ENCODE data around the gene CAMK2D. TPM values are rescaled to one million over a fixed set of nuclear protein-coding genes. Genes with fewer than 3 reads are reported as not detected.
A peak's percentile ranks its signal among the peaks of the same experiment; 100 is the strongest.

Gene CAMK2D
- total and polyA plus RNA-seq, 8 donors = 8.8 to 155 (median 64.5) TPM

- peaks cover 0 to 4% (median 0%) of the 10 kb centered on the region in 4 donors for H3K9me3 ChIP-seq
- H3K4me1 ChIP-seq = peaks cover 0 to 7% (median 0%) of the 10 kb centered on the region in 4 donors
- H3K27me3 ChIP-seq = no peaks in the 10 kb centered on the region
- no peak overlapping the region for H3K4me3 ChIP-seq
- no peak for DNase-seq
- intact Hi-C loops (cut with DNase I; ENCODE audit: low total_unique reads) = no loop called here
- TF ChIP-seq CTCF (IDR thresholded peaks at IDR 0.05) (no peak), EP300 (IDR thresholded peaks at IDR 0.05) (no peak), POLR2A (IDR thresholded peaks at IDR 0.05) (no peak), POLR2AphosphoS5 (IDR thresholded peaks at IDR 0.05) (no peak)
- H3K36me3 ChIP-seq = no peaks in the 10 kb centered on the region
- no peak overlapping the region for H3K27ac ChIP-seq
Observed at GRCh38 chr4:113420938-113421337, 340.6 kb downstream of the CAMK2D start.

DNA sequence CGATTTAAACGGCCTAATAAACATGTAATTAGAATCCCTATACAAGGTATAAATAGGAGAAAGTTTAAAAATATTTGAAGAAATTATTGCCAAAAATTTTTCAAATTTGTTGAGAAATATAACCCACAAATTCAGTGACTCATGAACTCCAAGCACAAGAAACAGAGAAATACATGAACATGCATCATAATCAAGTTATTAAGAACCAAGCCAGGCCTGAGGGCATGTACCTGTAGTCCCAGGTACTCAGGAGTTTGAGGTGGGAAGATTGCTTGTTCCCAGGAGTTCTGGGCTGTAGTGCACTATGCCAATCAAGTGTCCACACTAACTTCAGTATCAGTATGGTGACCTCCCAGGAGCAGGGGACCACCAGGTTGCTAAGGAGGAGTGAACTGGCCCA is 341.9 kb downstream of the CAMK2D start:
- no peak for DNase-seq

GRCh38 chr4:113411496-113411938 is 350.0 kb downstream of the CAMK2D start:
- DNase-seq = peak in 1 of 2 donors; percentile 27
- no peaks in the 10 kb centered on the region for H3K27me3 ChIP-seq
- no peak overlapping the region for H3K27ac ChIP-seq
- H3K4me1 ChIP-seq = peaks cover 0 to 6% (median 0%) of the 10 kb centered on the region in 4 donors
- no peak overlapping the region for H3K4me3 ChIP-seq
- intact Hi-C loops (cut with DNase I; ENCODE audit: low total_unique reads) = no loop called here
- no peaks in the 10 kb centered on the region for H3K36me3 ChIP-seq
- H3K9me3 ChIP-seq = no peaks in the 10 kb centered on the region
- TF ChIP-seq EP300 (IDR thresholded peaks at IDR 0.05) (no peak), POLR2A (IDR thresholded peaks at IDR 0.05) (no peak), POLR2AphosphoS5 (IDR thresholded peaks at IDR 0.05) (peak in 1 of 3 donors; percentile 6), CTCF (IDR thresholded peaks at IDR 0.05) (no peak)
- 36 to 48% (median 42%) methylated on average over 4 of the region's 4 CpGs for WGBS, 5 donors

More for the DNA sequence above, 341.9 kb downstream of the CAMK2D start:
- Histone ChIP-seq H3K4me3 (no peak overlapping the region), H3K36me3 (no peaks in the 10 kb centered on the region), H3K9me3 (peaks cover 0 to 4% (median 0%) of the 10 kb centered on the region in 4 donors), H3K27me3 (no peaks in the 10 kb centered on the region), H3K27ac (no peak overlapping the region), H3K4me1 (peaks cover 0 to 7% (median 0%) of the 10 kb centered on the region in 4 donors)
- WGBS, 5 donors = 91 to 95% (median 95%) methylated on average over 2 of the region's 2 CpGs
- intact Hi-C loops (cut with DNase I; ENCODE audit: low total_unique reads) = no loop called here
- TF ChIP-seq POLR2A (IDR thresholded peaks at IDR 0.05) (no peak), EP300 (IDR thresholded peaks at IDR 0.05) (no peak), POLR2AphosphoS5 (IDR thresholded peaks at IDR 0.05) (no peak), CTCF (IDR thresholded peaks at IDR 0.05) (no peak)

- Histone ChIP-seq H3K4me3 (no peak overlapping the region), H3K36me3 (no peaks in the 10 kb centered on the region), H3K9me3 (no peaks in the 10 kb centered on the region), H3K27ac (no peak overlapping the region), H3K27me3 (no peaks in the 10 kb centered on the region), H3K4me1 (peaks cover 0 to 6% (median 0%) of the 10 kb centered on the region in 4 donors)
- intact Hi-C loops (cut with DNase I; ENCODE audit: low total_unique reads) = no loop called here
- no peak for DNase-seq
- TF ChIP-seq EP300 (IDR thresholded peaks at IDR 0.05) (no peak), CTCF (IDR thresholded peaks at IDR 0.05) (no peak), POLR2A (IDR thresholded peaks at IDR 0.05) (no peak), POLR2AphosphoS5 (IDR thresholded peaks at IDR 0.05) (no peak)
Observed at GRCh38 chr4:113410686-113411085, 350.9 kb downstream of the CAMK2D start.

Data from stomach (tissue), 9 donors.